Keratinocyte (primary cell): ENCODE results near the gene IGSF6. TPM values are rescaled to one million over a fixed set of nuclear protein-coding genes. Genes with fewer than 3 reads are reported as not detected.

Source experiments
- DNase-seq: peaks from one replicate; pipeline ENCODE4 v3.0.0-alpha.2; 2011; ENCODE audit warnings: low read depth, missing footprints, low spot score
- FAIRE-seq: peaks from 2 replicates; lab custom pipeline; 2011; peaks lifted over from hg19 to GRCh38; lab: Jason Lieb, UNC
- H2AFZ ChIP-seq: 2 replicates; pipeline ENCODE4 v1.6.0; 2012; ENCODE audit warnings: low read length, control low read depth, inconsistent platforms; ENCODE audit not compliant: control insufficient read depth
- H3K27ac ChIP-seq: 2 replicates; pipeline ENCODE4 v1.5.1; 2011; ENCODE audit warnings: low read length; ENCODE audit not compliant: control insufficient read depth, insufficient read depth
- H3K27me3 ChIP-seq: 3 replicates; pipeline ENCODE4 v1.6.0; 2011; ENCODE audit warnings: low read length; ENCODE audit not compliant: control insufficient read depth, insufficient read depth; ENCODE audit errors: extremely low read depth
- H3K36me3 ChIP-seq, 2 experiments: 2 replicates in 1 of 2; 3 replicates in 1 of 2; pipeline ENCODE4 v1.5.1; 2011; ENCODE audit warnings: low read length in 2 of 2, mild to moderate bottlenecking in 1 of 2; ENCODE audit not compliant: control insufficient read depth in 2 of 2, insufficient read depth in 2 of 2; ENCODE audit errors: extremely low read depth in 1 of 2
- H3K4me1 ChIP-seq: 3 replicates; pipeline ENCODE4 v1.5.1; 2011; ENCODE audit warnings: low read length; ENCODE audit not compliant: control insufficient read depth, insufficient read depth; ENCODE audit errors: extremely low read depth
- H3K4me2 ChIP-seq: 3 replicates; pipeline ENCODE4 v1.6.0; 2011; ENCODE audit warnings: low read depth, low read length; ENCODE audit not compliant: control insufficient read depth, insufficient read depth; ENCODE audit errors: extremely low read depth
- H3K4me3 ChIP-seq, 3 experiments: fragments of 200-600 bp in 1 of 3; sonication (generic) in 1 of 3; 2 replicates in 2 of 3; 3 replicates in 1 of 3; pipeline ENCODE4 v1.5.1; 2011 to 2016; ENCODE audit warnings: low read length in 3 of 3, mild to moderate bottlenecking in 3 of 3, control low read depth in 2 of 3, inconsistent platforms in 1 of 3, low read depth in 1 of 3, mixed read lengths in 1 of 3, mixed run types in 1 of 3, moderate library complexity in 1 of 3; ENCODE audit not compliant: control insufficient read depth in 2 of 3, insufficient read depth in 2 of 3; ENCODE audit errors: extremely low read depth in 1 of 3
- H3K79me2 ChIP-seq: 2 replicates; pipeline ENCODE4 v1.6.0; 2012; ENCODE audit warnings: low read length; ENCODE audit not compliant: control insufficient read depth, insufficient read depth
- H3K9ac ChIP-seq: 3 replicates; pipeline ENCODE4 v1.6.0; 2011; ENCODE audit warnings: low read length; ENCODE audit not compliant: control insufficient read depth, insufficient read depth; ENCODE audit errors: extremely low read depth
- H3K9me1 ChIP-seq: 3 replicates; pipeline ENCODE4 v1.6.0; 2011; ENCODE audit warnings: low read length; ENCODE audit not compliant: control insufficient read depth, insufficient read depth; ENCODE audit errors: extremely low read depth
- H3K9me3 ChIP-seq: 2 replicates; pipeline ENCODE4 v1.5.1; 2012; ENCODE audit warnings: low read depth, low read length; ENCODE audit not compliant: control insufficient read depth
- H4K20me1 ChIP-seq: 3 replicates; pipeline ENCODE4 v1.6.0; 2011; ENCODE audit warnings: low read length; ENCODE audit not compliant: control insufficient read depth, insufficient read depth; ENCODE audit errors: extremely low read depth
- EZH2 ChIP-seq: IDR thresholded peaks from one replicate; pipeline ENCODE4 v1.6.1; 2012; ENCODE audit warnings: inconsistent platforms, mild to moderate bottlenecking, low read length, moderate library complexity
- dilution Hi-C: fragments of 300-500 bp; cut with MboI; formaldehyde crosslinking; loops from one replicate; pipeline ENCODE4 v1.7.0; 2020; ENCODE audit warnings: low sequenced_read_pairs; ENCODE audit not compliant: extremely low pct_ligation_motif_present
- polyA plus RNA-seq, 5 experiments: library from polyadenylated mRNA; depleted of rRNA in 3 of 5; stranded (reverse) in 3 of 5; stranded (forward) in 1 of 5; unstranded in 1 of 5; fragments of >200 nt; gene quantifications; 1 replicate in 1 of 5; 2 replicates in 3 of 5; 3 replicates in 1 of 5; pipeline versions ENCODE4 v1.2.1 to v1.2.3, GENCODE V29; 2011 to 2012; ENCODE audit warnings: missing spikeins in 2 of 5, low read depth in 1 of 5, low replicate concordance in 1 of 5
- TF ChIP-seq, protein P1 (sequence below), 3 experiments: IDR thresholded peaks in 1 of 3; conservative IDR thresholded peaks in 1 of 3; optimal IDR thresholded peaks in 1 of 3; 2 replicates in 2 of 3; 3 replicates in 1 of 3; pipeline versions ENCODE3 to v1.5.1; 2011; ENCODE audit warnings: low read length in 3 of 3, mild to moderate bottlenecking in 3 of 3, moderate library complexity in 2 of 3, control low read depth in 1 of 3, inconsistent platforms in 1 of 3; ENCODE audit not compliant: insufficient read depth in 2 of 3; ENCODE audit errors: extremely low read depth in 1 of 3

Gene IGSF6
- polyA plus RNA-seq, 1 donor (not counting 4 experiments of a cell fraction or from before 2014, with no cell fraction given) = not detected

DNA sequence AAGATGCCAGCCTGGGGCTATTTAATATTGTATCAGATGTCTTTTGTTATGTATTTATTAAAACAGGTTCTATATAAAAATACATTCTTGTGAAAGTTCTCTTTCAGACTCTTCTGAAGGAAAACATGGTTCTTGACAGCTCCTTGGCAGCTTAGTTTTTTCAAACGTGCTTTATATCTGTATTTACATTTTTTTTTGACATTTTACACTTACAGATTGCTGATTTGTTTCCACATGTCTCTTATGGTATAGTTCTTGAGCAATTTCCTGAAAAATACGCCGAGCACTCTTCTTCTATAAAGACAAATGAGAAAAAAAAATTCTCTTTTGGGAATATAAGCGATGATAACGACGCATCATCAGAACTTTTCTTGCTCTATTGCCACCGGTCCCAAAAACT lies 9.5 kb downstream of the IGSF6 start:
- Histone ChIP-seq H3K36me3 (peaks cover 0 to 6% of the 10 kb centered on the region in 2 experiments), H3K27me3 (no peaks in the 10 kb centered on the region), H3K9me1 (no peaks in the 10 kb centered on the region), H2AFZ (no peak overlapping the region), H3K27ac (no peak overlapping the region), H3K79me2 (peaks cover 14% of the 10 kb centered on the region), H3K4me2 (no peak overlapping the region), H3K9me3 (no peaks in the 10 kb centered on the region), H3K9ac (no peak overlapping the region), H4K20me1 (peaks cover 4% of the 10 kb centered on the region), H3K4me3 (no peak overlapping the region), H3K4me1 (peaks cover 23% of the 10 kb centered on the region)
- dilution Hi-C loops = no loop called here
- no peak for TF ChIP-seq EZH2
- TF ChIP-seq, protein P1, sequence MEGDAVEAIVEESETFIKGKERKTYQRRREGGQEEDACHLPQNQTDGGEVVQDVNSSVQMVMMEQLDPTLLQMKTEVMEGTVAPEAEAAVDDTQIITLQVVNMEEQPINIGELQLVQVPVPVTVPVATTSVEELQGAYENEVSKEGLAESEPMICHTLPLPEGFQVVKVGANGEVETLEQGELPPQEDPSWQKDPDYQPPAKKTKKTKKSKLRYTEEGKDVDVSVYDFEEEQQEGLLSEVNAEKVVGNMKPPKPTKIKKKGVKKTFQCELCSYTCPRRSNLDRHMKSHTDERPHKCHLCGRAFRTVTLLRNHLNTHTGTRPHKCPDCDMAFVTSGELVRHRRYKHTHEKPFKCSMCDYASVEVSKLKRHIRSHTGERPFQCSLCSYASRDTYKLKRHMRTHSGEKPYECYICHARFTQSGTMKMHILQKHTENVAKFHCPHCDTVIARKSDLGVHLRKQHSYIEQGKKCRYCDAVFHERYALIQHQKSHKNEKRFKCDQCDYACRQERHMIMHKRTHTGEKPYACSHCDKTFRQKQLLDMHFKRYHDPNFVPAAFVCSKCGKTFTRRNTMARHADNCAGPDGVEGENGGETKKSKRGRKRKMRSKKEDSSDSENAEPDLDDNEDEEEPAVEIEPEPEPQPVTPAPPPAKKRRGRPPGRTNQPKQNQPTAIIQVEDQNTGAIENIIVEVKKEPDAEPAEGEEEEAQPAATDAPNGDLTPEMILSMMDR (optimal IDR thresholded peaks at IDR 0.05 in 1 of 3, IDR thresholded peaks at IDR 0.05 in 1 of 3, conservative IDR thresholded peaks at IDR 0.05 in 1 of 3; ENCODE audit: extremely low read depth in 1 of 3, insufficient read depth in 2 of 3, low read length in 3 of 3) = no peak
- no peak for FAIRE-seq
- no peak for DNase-seq

DNA sequence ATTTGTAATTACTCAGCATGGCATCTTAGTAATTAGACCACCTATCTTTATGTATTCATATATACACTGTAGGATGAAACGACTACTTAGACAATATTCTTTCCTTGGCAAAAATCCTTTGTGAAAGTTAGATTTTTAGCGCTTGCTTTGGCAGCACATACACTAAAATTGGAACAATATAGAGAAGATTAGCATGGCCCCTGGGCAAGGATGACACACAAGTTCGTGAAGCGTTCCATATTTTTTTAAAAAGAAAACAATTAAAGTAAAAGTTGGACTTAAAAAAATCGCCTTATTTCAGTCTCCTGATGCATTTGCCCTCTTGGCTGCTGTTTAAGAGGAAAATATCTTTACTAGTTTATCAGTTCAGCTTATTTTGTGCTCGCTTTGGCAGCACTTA lies 10.5 kb downstream of the IGSF6 start:
- Histone ChIP-seq H3K9me1 (no peaks in the 10 kb centered on the region), H3K4me2 (no peak overlapping the region), H3K27ac (peak overlapping the region; percentile 13), H3K4me1 (peaks cover 23% of the 10 kb centered on the region), H3K4me3 (no peak overlapping the region), H4K20me1 (no peaks in the 10 kb centered on the region), H2AFZ (no peak overlapping the region), H3K36me3 (peaks cover 0 to 2% of the 10 kb centered on the region in 2 experiments), H3K79me2 (peaks cover 10% of the 10 kb centered on the region), H3K27me3 (no peaks in the 10 kb centered on the region), H3K9ac (no peak overlapping the region), H3K9me3 (no peaks in the 10 kb centered on the region)
- no peak for FAIRE-seq
- dilution Hi-C loops = no loop called here
- no peak for TF ChIP-seq EZH2
- TF ChIP-seq, protein P1 (optimal IDR thresholded peaks at IDR 0.05 in 1 of 3, IDR thresholded peaks at IDR 0.05 in 1 of 3, conservative IDR thresholded peaks at IDR 0.05 in 1 of 3; ENCODE audit: extremely low read depth in 1 of 3, insufficient read depth in 2 of 3, low read length in 3 of 3) = no peak
- DNase-seq = no peak
